Stimulated activated CD4-positive, alpha-beta T cell treated with anti-CD3 and anti-CD28 coated beads, Interleukin-15, amount 100 ng/mL, for 48 hours (primary cell): ENCODE data around the gene RPL39L.

Experiments used
- DNase-seq, 2 donors: peaks; one replicate each; pipeline ENCODE4 v3.0.0-alpha.2; 2020; ENCODE audit warnings: low read depth in 2 of 2

Gene RPL39L

DNA sequence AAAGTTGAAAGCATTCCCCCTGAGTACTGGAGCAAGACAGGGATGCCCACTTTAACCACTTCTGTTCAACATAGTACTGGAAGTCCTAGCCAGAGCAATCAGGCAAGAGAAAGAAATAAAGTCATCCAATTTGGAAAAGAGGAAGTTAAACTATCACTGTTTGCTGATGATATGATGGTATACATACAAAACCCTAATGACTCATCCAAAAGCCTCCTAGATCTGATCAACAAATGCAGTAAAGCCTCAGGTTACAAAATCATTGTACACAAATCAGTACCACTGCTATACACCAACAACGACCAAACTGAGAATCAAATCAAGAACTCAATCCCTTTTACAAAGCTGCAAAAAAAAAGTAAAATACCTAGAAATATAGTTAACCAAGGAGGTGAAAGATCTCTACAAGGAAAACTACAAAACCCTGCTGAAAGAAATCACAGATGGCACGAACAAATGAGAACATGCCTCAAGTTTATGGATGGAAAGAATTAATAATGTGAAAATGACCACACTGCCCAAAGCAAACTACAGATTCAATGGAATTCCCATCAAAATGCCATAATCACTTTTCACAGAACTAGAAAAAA, 40.3 kb downstream of the RPL39L start:
- DNase-seq = no peak

DNA sequence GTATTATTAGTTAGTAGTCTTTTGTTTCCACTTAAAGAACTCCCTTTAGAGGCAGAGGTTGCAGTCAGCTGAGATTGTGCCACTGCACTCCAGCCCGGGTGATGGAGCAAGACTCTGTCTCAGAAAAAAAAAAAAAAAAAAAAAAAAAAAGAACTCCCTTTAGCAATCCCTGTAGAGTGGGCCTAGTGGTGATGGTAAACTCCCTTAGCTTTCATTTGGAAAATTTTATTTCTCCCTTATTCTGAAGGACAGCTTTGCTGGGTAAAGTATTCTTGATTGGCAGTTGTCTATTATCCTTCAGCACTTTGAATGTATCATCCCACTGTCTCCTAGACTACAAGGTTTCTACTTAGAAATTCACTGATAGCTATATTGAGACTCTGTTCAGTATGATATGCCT, 46.0 kb downstream of the RPL39L start:
- no peak for DNase-seq

DNA sequence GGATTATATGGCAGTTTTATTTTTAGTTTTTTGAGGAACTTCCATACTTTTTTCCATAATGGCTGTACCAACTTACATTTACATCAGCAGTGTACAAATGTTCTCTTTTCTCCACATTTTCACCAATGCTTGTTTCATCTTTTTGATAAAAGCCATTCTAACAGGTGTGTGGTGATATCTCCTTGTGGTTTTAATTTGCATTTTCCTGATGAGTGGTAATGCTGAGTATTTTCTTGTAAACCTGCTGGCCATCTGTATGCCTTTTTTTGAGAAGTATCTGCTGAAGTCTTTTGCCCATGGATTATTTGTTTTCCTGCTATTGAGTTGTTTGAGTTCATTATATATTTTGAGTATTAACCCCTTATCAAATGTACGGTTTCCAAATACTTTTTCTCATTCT, 50.6 kb downstream of the RPL39L start:
- no peak for DNase-seq

DNA sequence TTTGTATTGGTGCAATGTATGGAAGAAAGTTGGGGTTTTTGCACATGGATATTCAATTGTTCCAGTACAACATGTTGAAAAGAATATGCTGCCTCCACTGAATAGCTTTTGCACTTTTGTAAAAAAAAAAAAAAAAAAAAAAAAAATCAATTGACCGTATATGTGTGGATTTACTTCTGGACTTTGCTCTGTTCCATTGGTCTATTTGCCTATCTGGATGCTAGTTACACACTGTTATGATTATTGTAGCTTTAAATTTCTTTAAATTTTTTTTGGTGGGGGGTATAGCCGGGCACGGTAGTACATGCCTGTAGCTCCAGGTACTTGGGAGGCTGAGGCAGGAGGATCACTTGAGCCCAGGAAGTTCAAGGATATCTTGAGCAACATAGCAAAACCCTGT, 52.5 kb downstream of the RPL39L start:
- no peak for DNase-seq

DNA sequence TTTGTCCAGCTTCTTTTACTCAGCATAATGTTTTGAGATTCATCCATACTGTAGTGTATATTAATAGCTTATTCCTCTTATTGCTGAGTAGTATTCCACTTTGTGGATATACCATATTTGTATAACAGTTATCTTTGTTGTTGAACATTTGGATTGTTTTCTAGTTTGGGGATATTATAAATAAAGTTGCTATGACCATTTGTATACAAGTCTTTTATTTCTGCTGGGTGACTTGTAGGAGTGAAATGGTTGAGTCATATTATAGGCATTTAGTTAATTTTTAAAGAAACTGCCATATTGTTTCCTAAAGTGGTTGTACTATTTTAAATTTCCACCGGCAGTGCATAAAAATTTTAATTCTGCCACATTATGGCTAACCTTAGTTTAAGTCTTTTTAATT, 53.4 kb downstream of the RPL39L start:
- DNase-seq = no peak

DNA sequence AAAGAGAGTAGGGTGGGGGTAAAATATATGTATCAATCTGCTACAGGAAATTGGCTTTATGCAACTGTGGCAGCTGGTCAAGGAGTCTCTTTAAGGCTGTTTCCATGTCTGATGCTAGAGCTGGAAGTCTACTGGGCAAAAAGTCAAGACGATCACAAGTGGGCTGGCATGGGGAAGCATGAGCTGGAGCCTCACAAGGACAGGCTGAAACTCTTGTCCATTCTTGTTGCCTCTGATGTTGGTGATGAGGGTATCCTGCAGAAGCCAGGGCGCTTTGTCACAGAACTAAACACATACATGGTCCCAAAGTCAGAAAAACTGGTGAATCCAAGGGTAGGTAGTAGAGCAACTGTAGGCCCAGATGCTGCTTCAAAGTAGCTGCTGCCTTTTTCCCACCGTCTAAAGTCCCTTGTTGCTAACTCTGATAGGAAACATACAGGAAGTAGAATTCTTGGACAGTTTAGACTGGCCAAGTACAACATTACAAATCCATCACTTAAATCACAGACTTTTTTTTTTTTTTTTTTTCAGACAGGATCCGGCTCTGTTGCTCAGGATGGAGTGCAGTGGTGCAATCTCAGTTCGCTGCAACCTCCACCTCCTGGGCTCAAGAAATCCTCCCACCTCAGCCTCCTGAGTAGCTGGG, 54.2 kb downstream of the RPL39L start:
- no peak for DNase-seq

DNA sequence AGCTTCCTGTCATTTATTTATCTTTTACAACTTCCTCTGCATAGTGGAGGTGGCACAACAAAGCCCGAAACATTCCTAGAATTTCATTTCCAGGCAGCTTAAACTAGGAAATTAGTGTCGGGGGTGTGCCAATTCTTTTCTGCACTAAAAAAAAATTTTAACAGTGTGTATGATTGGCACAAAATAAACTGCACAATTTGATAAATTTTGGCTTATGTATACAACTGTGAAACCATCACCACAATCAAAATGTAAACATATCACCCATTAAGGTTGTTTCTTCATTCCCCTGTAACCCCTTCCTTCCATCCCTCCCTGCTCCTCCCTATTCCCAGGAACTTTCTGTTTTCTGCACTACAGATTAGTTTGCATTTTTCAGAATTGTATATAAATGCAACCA, 54.7 kb downstream of the RPL39L start:
- no peak for DNase-seq

DNA sequence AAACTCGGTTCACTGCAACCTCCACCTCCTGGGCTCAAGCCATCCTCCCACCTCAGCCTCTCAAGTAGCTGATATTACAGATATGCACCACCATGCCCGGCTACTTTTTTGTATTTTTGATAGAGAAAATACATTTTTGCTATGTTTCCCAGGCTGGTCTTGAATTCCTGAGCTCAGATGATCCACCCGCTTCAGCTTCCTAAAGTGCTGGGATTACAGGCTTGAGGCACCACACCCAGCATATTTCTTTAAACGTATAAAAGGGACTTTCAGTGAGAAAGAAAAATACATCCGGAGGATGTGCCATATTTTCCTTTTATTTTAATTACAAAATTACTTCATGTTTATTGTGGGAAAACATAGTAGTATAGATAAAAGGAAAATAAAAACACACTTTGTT, 55.2 kb downstream of the RPL39L start:
- no peak for DNase-seq

DNA sequence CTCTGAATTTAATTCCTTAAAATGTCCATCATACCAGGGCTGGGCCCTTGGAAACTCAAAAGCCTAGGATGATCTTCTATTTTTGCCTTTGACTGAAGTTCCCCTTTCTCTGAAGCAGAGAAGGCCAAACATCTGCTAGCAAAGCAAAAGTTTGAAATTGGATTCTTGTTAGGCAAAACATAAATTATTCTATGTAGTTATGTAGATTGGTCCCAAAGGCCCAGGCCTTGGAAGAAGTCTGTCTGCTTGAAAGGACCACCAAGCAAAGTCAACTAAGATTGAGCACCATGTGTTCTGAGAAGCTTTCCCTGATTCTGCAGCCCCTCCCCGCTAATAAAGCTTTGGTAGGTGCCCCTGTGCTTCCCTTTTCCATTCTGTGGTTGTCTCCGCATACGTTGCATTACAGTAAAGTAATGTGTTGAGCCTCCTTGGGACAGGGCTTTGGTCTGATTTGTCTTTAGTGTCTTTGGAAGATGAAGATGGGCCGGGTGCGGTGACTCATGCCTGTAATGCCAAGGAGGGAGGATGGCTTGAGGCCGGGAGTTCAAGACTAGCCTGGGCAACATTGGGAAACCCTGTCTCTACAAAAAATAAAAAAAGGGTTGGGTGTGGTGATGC, 56.4 kb downstream of the RPL39L start:
- no peak for DNase-seq

DNA sequence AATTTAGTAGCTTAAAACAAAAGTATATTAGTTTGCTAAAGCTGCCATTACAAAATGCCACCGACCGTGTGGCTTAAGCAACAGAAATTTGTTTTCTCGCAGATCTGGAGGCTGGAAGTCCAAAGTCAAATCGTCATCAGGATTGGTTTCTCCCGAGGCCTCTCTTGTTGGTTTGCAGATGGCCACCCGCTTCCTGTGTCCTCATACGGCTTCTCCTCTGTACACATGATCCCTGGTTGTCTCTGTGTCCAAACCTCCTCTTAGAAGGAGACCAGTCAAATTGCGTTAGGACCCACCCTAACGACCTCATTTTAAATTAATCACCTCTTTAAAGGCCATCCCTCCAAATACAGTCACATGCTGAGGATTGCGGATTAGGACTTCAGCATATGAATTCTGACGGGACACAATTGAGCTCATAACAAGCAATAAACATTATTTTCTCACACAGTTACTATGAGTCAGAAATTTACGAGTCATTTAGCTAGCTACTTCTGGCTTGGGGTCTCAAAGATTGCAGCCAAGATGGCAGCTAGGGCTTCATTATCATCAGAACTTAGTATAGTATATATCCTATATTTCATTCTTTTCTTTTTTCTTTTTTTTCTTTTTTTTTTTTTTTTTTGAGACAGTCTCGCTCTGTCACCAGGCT, 58.4 kb downstream of the RPL39L start:
- no peak for DNase-seq

DNA sequence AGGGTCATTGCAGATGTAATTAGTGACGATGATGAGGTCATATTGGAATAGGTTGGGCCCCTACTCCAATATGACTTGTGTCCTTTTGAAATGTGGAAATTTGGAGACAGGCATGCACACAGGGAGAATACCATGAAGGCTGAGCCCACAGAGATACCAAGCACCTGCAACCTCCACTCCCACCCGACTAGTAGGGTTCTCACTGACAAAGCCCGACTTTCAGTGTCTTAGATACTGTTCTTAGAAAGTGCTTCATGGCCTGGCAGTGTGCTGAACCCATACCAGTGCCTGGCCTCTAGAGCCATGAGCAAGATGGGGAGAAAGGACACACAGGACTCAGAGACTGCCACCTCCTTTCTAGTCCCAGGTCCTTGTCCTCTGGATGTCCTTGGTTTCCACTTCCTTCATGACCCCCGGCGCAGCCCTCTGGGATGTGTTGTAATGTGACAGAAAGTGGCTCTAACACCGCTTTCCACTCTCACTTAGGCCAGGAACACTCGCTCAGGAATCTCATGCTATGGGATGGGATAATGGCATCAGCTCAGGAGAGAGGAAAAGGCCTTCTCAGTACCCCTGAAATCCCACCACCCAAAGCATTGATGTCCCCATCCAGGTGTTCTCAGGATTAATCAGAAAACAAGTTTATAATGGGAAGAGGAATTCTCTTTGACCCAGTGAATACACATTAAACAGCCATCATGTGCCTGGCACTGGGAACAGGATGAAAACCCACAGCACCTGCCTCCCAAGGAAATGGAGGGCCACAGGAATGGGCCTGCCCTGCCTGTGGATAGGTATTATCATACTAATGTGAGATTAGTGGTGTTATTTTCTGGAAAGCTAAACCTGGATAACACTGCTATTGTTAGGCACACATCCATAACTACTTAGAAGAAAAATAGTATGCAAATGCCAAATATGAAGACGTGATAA, 59.9 kb downstream of the RPL39L start:
- DNase-seq = no peak

DNA sequence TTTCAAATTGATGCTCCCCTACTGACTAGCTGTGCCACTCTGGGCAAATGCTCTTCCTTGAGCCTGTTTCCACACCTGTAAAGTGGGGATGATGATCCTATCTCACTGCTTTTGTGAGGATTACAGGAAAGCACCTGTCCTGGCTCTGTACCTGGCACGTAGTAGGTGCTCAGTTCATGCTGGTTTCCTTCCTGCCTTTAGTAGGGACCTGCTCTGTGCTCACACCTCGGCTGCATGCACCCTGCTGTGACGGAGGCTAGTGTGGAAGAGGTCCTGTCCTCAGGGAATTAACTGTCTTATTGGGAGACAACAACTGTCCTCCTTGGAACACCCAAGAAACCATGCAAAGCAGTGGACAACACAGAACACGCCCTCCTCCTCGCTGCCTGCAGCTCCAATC, 61.8 kb downstream of the RPL39L start:
- DNase-seq = no peak

DNA sequence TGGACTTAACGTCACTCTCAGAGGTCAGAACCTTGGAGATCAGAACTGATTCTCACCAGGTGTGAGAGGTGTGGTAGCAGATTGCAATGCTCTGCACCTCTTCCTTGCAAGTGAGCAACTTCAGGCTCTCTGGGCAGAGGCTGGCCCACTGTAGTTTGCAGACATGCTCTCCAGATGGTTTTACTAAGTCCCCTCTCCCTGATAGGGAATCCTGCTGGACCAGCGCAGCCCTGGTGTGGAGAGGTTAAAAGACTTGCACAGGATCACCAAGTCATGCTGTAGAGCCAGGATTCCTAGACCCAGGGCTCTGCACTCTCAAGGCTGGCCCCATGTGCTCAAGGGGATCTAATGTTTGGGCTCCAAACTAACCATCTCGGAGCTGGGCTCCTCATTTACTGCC, 62.2 kb downstream of the RPL39L start:
- DNase-seq = no peak

DNA sequence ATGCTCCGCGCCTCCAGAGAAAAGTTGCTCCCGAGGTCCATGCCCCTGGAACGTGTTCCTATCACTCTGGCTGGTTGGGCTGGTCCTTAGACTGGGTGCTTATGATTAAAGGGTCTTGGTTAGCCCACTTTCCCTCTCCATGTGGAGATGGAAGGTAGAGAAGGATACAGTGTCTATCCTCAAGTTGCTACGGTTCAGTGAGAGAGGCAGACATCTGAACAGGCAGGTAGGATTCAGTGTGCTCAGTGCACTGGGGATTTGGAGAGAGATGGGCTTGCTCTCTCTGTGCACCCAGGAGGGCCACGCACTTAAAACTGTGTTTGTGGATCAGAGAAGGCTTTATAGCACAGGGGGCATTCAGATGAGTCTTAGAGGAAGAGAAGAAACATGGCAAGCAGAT, 63.0 kb downstream of the RPL39L start:
- DNase-seq = no peak

DNA sequence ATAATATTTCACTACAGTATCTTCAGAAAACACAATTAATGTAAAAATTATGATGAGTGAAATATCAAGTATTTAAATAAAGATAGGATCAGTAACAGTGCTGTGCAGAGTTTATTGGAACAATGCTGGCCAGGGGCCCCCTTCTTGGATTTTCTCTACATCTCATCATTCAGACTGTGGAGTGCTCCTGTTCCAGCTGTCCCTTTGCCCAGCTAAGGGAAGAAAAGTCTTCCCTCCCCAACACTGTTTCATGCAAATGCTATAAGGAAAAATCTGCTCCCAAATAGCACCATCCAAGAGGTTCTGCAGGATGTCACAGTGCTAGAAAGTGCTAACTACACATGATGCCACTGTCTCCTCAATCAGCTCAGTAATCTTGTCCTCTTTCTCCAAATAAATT, 64.5 kb downstream of the RPL39L start:
- DNase-seq = no peak

DNA sequence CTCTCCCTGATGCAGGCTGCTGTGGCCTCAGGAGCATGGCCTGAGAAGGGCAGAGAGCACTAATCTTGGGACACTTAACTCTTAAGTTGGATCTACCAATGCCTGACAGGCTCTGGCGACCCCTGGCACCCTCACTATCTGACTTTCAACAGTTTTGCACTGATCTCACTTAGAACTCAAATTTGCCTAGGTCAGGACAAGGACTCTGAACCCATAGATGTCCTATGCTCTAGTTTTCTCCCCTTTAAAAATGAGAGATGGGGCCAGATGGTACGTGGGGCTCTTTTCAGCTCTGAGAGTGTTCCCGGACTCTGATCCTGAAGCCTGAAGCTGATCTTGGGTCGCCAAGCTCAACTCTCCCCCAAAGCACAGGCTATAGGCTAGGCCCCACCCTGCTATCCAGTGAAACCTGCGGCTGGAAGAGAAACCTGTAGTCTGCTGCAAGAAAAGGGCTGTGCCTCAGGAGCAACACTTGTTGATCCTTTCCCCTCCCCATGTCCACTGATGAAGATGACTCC, 65.7 kb downstream of the RPL39L start:
- DNase-seq = no peak

DNA sequence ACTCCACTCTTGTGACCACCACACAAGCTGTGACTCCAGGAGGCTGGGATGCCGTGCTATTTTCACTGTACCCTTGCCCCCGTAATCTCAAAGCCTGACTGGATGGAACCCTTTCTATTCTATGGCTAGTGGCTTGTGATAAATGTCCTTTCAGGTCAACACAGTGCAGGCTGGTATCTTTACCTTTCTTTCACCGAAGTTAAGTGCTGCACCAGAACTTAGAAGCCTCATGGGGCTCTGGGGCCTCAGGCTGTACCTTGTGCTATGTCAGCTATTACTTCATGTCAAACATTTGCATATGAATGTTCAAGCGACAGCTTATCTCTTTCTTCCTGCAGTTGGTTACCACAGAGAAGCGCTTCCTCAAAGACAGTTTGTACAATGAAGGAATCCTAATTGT, 66.8 kb downstream of the RPL39L start:
- no peak for DNase-seq

DNA sequence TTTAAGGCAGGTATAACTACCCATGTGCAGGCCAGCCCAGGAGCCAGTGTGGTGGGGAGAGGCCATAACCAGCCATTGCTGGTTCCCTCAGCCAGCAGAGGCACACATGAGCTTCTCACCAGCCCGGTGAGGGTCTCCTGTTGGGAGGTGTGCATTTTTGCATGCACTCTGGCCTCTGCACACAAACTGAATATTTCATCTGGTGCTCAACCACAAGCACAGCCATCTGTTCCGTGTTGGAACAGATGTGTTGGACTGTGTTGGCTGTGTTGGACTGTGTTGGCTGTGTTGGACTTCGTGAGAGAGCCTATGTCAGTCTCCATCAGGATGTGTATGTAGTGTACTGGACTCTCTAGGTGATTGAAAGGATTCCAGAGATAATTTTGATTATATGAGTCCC, 67.2 kb downstream of the RPL39L start:
- DNase-seq = no peak
